ENCODE results near the gene NSL1.
"Not testable (repeated sequence)": the region's sequence is repeated elsewhere in the genome, so short reads cannot be mapped to it uniquely, and the experiment has no call there.

Gene NSL1

GRCh38 chr1:212782422-212783154, 9.0 kb downstream of the NSL1 start:
- no peak overlapping the region for H3K4me3 ChIP-seq (ENCODE audit: low read depth, low read length)
- TF ChIP-seq MYC (IDR thresholded peaks at IDR 0.05; ENCODE audit: low read depth, low read length) (no peak), CTCF (IDR thresholded peaks at IDR 0.05; ENCODE audit: low read depth, low read length) (peak; percentile 23)
- peak; percentile 72 for DNase-seq (ENCODE audit: low read depth)

GRCh38 chr1:212781225-212781624, 10.4 kb downstream of the NSL1 start:
- TF ChIP-seq MYC (IDR thresholded peaks at IDR 0.05; ENCODE audit: low read depth, low read length): no peak
- TF ChIP-seq CTCF (IDR thresholded peaks at IDR 0.05; ENCODE audit: low read depth, low read length): no peak
- TF ChIP-seq MAX (IDR thresholded peaks at IDR 0.05; ENCODE audit: low read depth, low read length): no peak
- no peak for TF ChIP-seq POLR2A (IDR thresholded peaks at IDR 0.05; ENCODE audit: extremely low read depth, insufficient read length)
- no peak for DNase-seq (ENCODE audit: low read depth)
- H3K4me3 ChIP-seq (ENCODE audit: low read depth, low read length): no peak overlapping the region

- no peak for TF ChIP-seq POLR2A (IDR thresholded peaks at IDR 0.05; ENCODE audit: extremely low read depth, insufficient read length)
- no peak for TF ChIP-seq MYC (IDR thresholded peaks at IDR 0.05; ENCODE audit: low read depth, low read length)
- no peak for TF ChIP-seq CTCF (IDR thresholded peaks at IDR 0.05; ENCODE audit: low read depth, low read length)
- no peak for TF ChIP-seq MAX (IDR thresholded peaks at IDR 0.05; ENCODE audit: low read depth, low read length)
- H3K4me3 ChIP-seq (ENCODE audit: low read depth, low read length): no peak overlapping the region
- DNase-seq (ENCODE audit: low read depth): no peak
These were observed 10.8 kb downstream of the NSL1 start for GRCh38 chr1:212780759-212781158.

GRCh38 chr1:212779086-212779485, 12.5 kb downstream of the NSL1 start:
- not testable (repeated sequence) for DNase-seq (ENCODE audit: low read depth); H3K4me3 ChIP-seq (ENCODE audit: low read depth, low read length)

- no peak overlapping the region for H3K4me3 ChIP-seq (ENCODE audit: low read depth, low read length)
- TF ChIP-seq CTCF (IDR thresholded peaks at IDR 0.05; ENCODE audit: low read depth, low read length): no peak
- TF ChIP-seq POLR2A (IDR thresholded peaks at IDR 0.05; ENCODE audit: extremely low read depth, insufficient read length): no peak
- no peak for TF ChIP-seq MYC (IDR thresholded peaks at IDR 0.05; ENCODE audit: low read depth, low read length)
- no peak for TF ChIP-seq MAX (IDR thresholded peaks at IDR 0.05; ENCODE audit: low read depth, low read length)
- DNase-seq (ENCODE audit: low read depth): peak; percentile 32
These were observed 14.4 kb downstream of the NSL1 start for GRCh38 chr1:212777151-212777550.

- no peak overlapping the region for H3K4me3 ChIP-seq (ENCODE audit: low read depth, low read length)
- TF ChIP-seq POLR2A (IDR thresholded peaks at IDR 0.05; ENCODE audit: extremely low read depth, insufficient read length) (no peak), CTCF (IDR thresholded peaks at IDR 0.05; ENCODE audit: low read depth, low read length) (no peak), MYC (IDR thresholded peaks at IDR 0.05; ENCODE audit: low read depth, low read length) (no peak), MAX (IDR thresholded peaks at IDR 0.05; ENCODE audit: low read depth, low read length) (no peak)
- no peak for DNase-seq (ENCODE audit: low read depth)
These were observed 16.3 kb downstream of the NSL1 start for GRCh38 chr1:212775241-212775640.

All from NB4 (cell line).